Kidney capillary endothelial cell (primary cell): ENCODE results near the gene HOXA6.

Experiments
- DNase-seq: peaks from one replicate; pipeline ENCODE4 v3.0.0-alpha.2; 2018; ENCODE audit warnings: low spot score

The HOXA6 gene

GRCh38 chr7:27184337-27185012 lies 36.9 kb upstream of the HOXA6 start:
- no peak for DNase-seq

DNA sequence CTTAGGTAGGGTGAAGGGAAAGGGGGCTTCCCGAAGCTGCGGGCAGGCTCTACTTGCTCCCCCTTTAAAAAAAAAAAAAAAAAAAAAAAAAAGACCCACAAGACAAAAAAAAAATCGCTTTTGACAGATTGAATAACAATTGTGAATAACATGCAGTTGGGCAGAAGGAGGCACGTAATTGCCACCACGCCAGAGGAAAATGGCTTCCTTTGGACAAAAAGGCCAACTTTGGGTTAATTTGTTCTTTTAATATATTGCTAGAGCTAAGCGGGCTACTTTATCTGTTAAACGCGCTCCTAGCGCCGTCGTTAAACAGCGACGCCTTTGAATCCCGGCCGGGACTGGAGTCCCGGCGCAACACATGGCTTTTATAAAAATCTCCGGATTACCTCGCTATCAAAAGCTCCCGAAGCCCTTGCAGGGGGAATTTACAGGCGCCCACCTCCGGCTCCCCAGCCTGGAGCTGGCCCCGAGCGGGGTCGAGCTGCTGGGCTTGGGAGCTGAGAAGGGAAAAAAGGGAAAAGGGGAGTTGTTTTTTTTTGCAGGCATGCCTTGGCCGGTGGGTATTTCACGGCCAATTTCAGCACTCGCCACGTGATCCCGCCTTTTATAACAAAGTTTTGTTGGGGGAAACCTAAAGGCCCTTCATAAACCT lies 36.2 kb upstream of the HOXA6 start:
- no peak for DNase-seq

DNA sequence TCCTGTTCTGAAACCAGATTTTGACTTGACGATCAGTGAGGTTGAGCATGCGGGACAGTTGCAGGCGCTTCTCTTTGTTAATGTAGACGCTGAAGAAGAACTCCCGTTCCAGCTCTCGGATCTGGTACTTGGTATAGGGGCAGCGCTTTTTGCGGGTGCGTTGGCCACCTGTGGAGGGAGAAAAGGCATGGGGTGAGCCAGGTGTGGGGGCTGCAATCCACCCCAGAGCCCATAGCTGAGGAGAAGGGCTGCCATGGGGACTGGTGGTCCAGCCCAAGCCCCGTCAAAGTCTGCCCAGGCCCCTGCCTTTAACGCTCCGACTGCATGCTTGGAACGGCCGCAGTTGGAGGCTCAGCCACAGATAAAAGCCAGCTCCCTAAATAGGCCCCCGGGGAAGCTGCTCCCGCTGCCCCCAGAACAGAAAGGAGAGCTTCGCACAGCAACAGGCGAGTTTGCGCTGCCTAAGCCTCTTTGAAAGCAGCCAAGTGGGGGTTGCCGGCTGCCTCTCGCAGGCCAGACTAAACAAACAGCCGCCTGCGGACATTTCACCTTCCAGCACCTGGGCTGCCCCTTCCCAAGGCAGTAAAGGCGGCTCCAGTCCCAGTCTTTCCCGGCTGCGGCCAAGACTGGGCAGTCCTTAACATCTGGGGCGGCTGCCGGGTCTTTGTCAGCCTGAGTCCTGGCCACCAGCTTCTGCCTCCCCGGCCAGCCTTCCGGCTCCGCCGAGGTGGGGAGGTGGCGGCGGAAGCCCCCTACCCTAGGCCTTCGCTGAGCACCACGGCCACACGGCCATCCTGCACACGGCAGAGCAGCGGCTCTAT lies 35.5 kb upstream of the HOXA6 start:
- DNase-seq, result no peak

DNA sequence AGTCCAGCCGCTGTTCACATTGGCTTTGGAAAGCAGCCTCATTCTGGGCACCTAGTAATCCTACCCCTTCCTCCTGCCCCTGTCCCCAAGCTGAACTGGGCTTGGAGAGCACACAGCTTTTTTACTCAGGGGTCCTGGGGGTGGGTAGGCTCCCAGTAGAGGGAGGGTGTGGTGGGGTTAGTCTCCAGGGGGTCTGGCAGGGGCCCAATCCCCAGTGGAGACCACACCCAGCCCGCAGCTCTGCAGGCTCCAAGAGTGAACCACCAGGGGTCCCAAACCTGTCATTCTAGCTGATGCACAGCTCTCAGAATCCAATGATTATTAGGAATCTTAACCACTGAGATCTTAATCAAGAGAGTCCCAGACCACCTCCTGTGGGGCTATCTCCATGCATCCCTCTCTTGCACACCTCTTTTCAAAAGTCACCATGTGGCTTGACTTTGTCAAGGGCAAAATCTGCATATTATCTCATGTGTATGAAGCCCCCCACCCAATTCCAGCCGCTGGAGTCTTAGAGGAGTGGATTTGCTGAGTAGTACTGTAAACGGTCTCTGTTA lies 34.8 kb upstream of the HOXA6 start:
- no peak for DNase-seq

GRCh38 chr7:27181795-27182275 lies 34.3 kb upstream of the HOXA6 start:
- no peak for DNase-seq

- no peak for DNase-seq
Observed at GRCh38 chr7:27180431-27181420, 33.2 kb upstream of the HOXA6 start.

GRCh38 chr7:27179503-27180430 lies 32.2 kb upstream of the HOXA6 start:
- no peak for DNase-seq

DNA sequence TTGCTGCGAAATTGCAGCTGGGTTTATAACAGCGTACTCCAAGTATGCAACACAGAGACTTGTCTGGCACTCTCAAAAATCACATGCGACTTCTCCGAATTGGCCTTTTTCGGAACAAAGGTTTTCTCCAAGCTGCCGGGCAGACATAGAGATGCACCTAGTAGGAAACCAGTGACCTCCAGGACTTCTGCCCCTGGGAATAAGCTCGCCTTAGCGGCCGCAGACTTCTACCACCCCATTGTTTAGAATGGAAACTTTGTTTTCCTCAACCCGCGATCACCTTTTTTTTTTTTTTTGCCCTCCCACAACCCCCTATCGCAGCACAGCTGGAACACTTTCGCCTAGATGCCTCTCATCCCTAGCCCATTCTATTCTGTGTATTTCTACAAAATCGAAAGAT lies 31.5 kb upstream of the HOXA6 start:
- DNase-seq, result no peak

DNA sequence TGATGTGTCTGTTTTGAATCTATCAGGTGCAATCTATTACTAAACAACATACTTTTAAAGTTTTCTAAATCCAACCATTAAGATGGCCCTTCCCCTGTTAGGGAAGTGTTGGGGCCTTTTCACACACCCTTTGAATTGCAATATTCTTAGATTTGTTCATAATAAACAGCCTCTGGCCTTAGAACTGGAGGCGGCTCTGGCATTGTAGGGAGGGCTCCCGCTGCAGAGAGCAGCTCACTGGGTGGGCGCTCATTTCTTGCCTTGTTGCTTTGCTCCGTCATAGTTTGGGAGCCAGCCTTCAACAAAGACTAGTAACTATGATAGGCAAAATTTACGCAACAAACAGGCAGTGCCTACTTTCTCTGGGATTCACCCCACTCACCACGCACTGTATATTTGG lies 30.8 kb upstream of the HOXA6 start:
- DNase-seq, result no peak

DNA sequence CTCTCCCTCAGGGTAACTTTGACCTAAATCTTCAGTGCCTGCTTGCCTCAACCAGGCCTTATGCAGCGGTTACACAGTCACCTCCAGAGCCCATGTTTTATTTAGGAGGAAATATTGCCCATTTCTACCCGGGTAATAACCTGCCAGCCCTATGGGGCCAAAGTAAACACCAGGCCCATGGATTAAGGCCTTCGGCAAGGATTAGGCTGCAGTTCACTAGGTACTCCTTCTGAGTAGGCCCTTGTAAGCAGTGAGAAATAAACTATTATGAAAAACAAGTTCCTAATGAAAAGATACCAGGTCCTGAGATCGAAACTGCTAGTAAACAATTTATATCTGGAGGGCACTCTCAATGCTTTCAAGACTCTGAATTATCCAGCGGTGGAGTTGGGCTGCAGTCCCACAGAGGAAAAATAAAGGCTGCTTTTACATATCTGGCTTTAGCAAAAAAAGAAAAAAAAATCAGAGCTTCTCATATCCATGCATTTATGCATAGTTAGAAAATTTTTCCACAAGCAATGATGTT lies 30.3 kb upstream of the HOXA6 start:
- no peak for DNase-seq

GRCh38 chr7:27176962-27177794 lies 29.6 kb upstream of the HOXA6 start:
- DNase-seq, result no peak

GRCh38 chr7:27176524-27176845 lies 28.9 kb upstream of the HOXA6 start:
- DNase-seq, result no peak

GRCh38 chr7:27175626-27176523 lies 28.3 kb upstream of the HOXA6 start:
- no peak for DNase-seq

GRCh38 chr7:27174874-27175625 lies 27.5 kb upstream of the HOXA6 start:
- no peak for DNase-seq

- DNase-seq, result no peak
Observed at GRCh38 chr7:27173956-27174873, 26.6 kb upstream of the HOXA6 start, which contains the start of gene HOXA10. HOXA10 (minus strand) TSS chr7:27174320; CDS start chr7:27174306, 14 bp downstream.

- no peak for DNase-seq
Observed at GRCh38 chr7:27173511-27173955, 26.0 kb upstream of the HOXA6 start.
